Occipital lobe (tissue), 2 donors: ENCODE data around the gene OAS3. TPM values are rescaled to one million over a fixed set of nuclear protein-coding genes. Genes with fewer than 3 reads are reported as not detected.
"Not testable (repeated sequence)": the region's sequence is repeated elsewhere in the genome, so short reads cannot be mapped to it uniquely, and the experiment has no call there.

Source experiments
- DNase-seq: peaks from one replicate; lab custom pipeline; 2025; lab: John Stamatoyannopoulos, UW
- total RNA-seq: library from RNA; depleted of rRNA; stranded (reverse); fragments of >200 nt; gene quantifications from one replicate; pipeline ENCODE4 v1.2.3, GENCODE V29; 2014

OAS3 gene
- total RNA-seq, 1 donor from 2014 or later = 1.6 TPM

- DNase-seq = no peak
Measured at GRCh38 chr12:112979041-112979680, 40.9 kb downstream of the OAS3 start.

GRCh38 chr12:112980491-112981158 lies 42.4 kb downstream of the OAS3 start:
- DNase-seq = no peak

- DNase-seq = no peak
Measured at GRCh38 chr12:112985642-112986290, 47.5 kb downstream of the OAS3 start.

GRCh38 chr12:112986291-112986800 lies 48.1 kb downstream of the OAS3 start:
- DNase-seq = no peak

- DNase-seq = no peak
Measured at GRCh38 chr12:112987561-112987960, 49.3 kb downstream of the OAS3 start.

GRCh38 chr12:112988224-112988623 lies 50.0 kb downstream of the OAS3 start:
- no peak for DNase-seq

- not testable (repeated sequence) for DNase-seq
Measured at GRCh38 chr12:112988823-112989385, 50.6 kb downstream of the OAS3 start.

GRCh38 chr12:112989806-112990205 lies 51.5 kb downstream of the OAS3 start:
- no peak for DNase-seq

GRCh38 chr12:112992541-112993398 lies 54.5 kb downstream of the OAS3 start:
- no peak for DNase-seq

- no peak for DNase-seq
Measured at GRCh38 chr12:112995008-112995407, 56.7 kb downstream of the OAS3 start.

GRCh38 chr12:112996501-112996900 lies 58.2 kb downstream of the OAS3 start:
- DNase-seq = no peak

- no peak for DNase-seq
Measured at GRCh38 chr12:112997506-112997905, 59.2 kb downstream of the OAS3 start.

GRCh38 chr12:112998987-112999767 lies 60.9 kb downstream of the OAS3 start:
- no peak for DNase-seq

GRCh38 chr12:113000433-113000832 lies 62.2 kb downstream of the OAS3 start:
- no peak for DNase-seq

GRCh38 chr12:113002155-113002554 lies 63.9 kb downstream of the OAS3 start:
- DNase-seq = no peak

GRCh38 chr12:113002676-113003075 lies 64.4 kb downstream of the OAS3 start:
- no peak for DNase-seq

GRCh38 chr12:113003636-113004035 lies 65.4 kb downstream of the OAS3 start:
- DNase-seq = no peak

GRCh38 chr12:113005762-113006161 lies 67.5 kb downstream of the OAS3 start:
- DNase-seq = no peak

GRCh38 chr12:113006206-113006605 lies 67.9 kb downstream of the OAS3 start:
- DNase-seq = no peak

GRCh38 chr12:113006641-113007040 lies 68.4 kb downstream of the OAS3 start:
- DNase-seq = no peak
